GM12878 (cell line): Measurements from ENCODE around the gene TMEM252. TPM values are rescaled to one million over a fixed set of nuclear protein-coding genes. Genes with fewer than 3 reads are reported as not detected.

ENCODE experiments used
- ATF7 ChIP-seq: fragments of 450-650 bp; IDR thresholded peaks from 2 replicates; pipeline ENCODE4 v1.6.1; 2016; ENCODE audit warnings: low read depth, mild to moderate bottlenecking
- BCL11A ChIP-seq: IDR thresholded peaks from 2 replicates; pipeline ENCODE4 v1.6.1; 2011; ENCODE audit warnings: low read depth, low read length
- CBX5 ChIP-seq: sonication (generic); IDR thresholded peaks from 2 replicates; pipeline ENCODE4 v1.6.1; 2016; ENCODE audit warnings: low read depth, moderate library complexity, mild to moderate bottlenecking, inconsistent platforms
- CEBPB ChIP-seq, 2 experiments: fragments of 150-350 bp in 1 of 2; IDR thresholded peaks; 2 replicates each; pipeline ENCODE4 v1.6.1; 2012 to 2014; ENCODE audit warnings: low read depth in 2 of 2, low read length in 2 of 2, borderline replicate concordance in 1 of 2, inconsistent platforms in 1 of 2
- CHD1 ChIP-seq: IDR thresholded peaks from 2 replicates; pipeline ENCODE4 v1.6.1; 2012; ENCODE audit warnings: low read depth, low read length, improper control_type of control experiment
- CHD4 ChIP-seq: fragments of 200-600 bp; sonication (generic); IDR thresholded peaks from 2 replicates; pipeline ENCODE4 v1.6.1; 2016; ENCODE audit warnings: mild to moderate bottlenecking
- E2F8 ChIP-seq: fragments of 450-650 bp; IDR thresholded peaks from 2 replicates; pipeline ENCODE4 v1.6.1; 2018; ENCODE audit warnings: mild to moderate bottlenecking, low read depth, moderate library complexity; ENCODE audit not compliant: partially characterized antibody
- EP300 ChIP-seq, 2 experiments: fragments of 150-350 bp in 1 of 2; IDR thresholded peaks; 2 replicates each; pipeline ENCODE4 v1.6.1; 2011 to 2012; ENCODE audit warnings: low read depth in 2 of 2, low read length in 2 of 2, borderline replicate concordance in 1 of 2, improper control_type of control experiment in 1 of 2, inconsistent platforms in 1 of 2; ENCODE audit not compliant: control insufficient read depth in 1 of 2
- GATAD2B ChIP-seq: fragments of 450-650 bp; conservative IDR thresholded peaks from 2 replicates; pipeline ENCODE4 v1.6.1; 2017; ENCODE audit warnings: low read depth, mild to moderate bottlenecking, moderate library complexity
- HSF1 ChIP-seq: fragments of 150-350 bp; IDR thresholded peaks from 2 replicates; pipeline ENCODE4 v1.6.1; 2014; ENCODE audit warnings: mild to moderate bottlenecking, low read depth, low read length
- IKZF1 ChIP-seq: fragments of 450-650 bp; conservative IDR thresholded peaks from 2 replicates; pipeline ENCODE4 v1.6.1; 2017; ENCODE audit warnings: antibody characterized with exemption, mild to moderate bottlenecking
- KLF5 ChIP-seq: fragments of 450-650 bp; IDR thresholded peaks from 2 replicates; pipeline ENCODE4 v1.6.1; 2014; ENCODE audit warnings: mild to moderate bottlenecking; ENCODE audit not compliant: partially characterized antibody
- NFYA ChIP-seq: IDR thresholded peaks from 2 replicates; pipeline ENCODE4 v1.6.1; 2011; ENCODE audit warnings: low read depth, mild to moderate bottlenecking, low read length, improper control_type of control experiment, borderline replicate concordance
- NR2C1 ChIP-seq: fragments of 450-650 bp; IDR thresholded peaks from 2 replicates; pipeline ENCODE4 v1.6.1; 2017; ENCODE audit warnings: antibody characterized with exemption, mild to moderate bottlenecking, moderate library complexity
- NR2C2 ChIP-seq: IDR thresholded peaks from 2 replicates; pipeline ENCODE4 v1.6.1; 2011; ENCODE audit warnings: borderline replicate concordance, low read depth; ENCODE audit not compliant: control insufficient read depth, insufficient read length
- NRF1 ChIP-seq: conservative IDR thresholded peaks from 2 replicates; pipeline ENCODE4 v1.6.1; 2011; ENCODE audit warnings: mild to moderate bottlenecking, low read depth, low read length, improper control_type of control experiment
- RAD51 ChIP-seq: fragments of 450-650 bp; IDR thresholded peaks from 2 replicates; pipeline ENCODE4 v1.6.1; 2016; ENCODE audit warnings: moderate library complexity, mild to moderate bottlenecking, inconsistent platforms
- RELA ChIP-seq: fragments of 450-650 bp; IDR thresholded peaks from 2 replicates; pipeline ENCODE4 v1.8.0; 2014; ENCODE audit warnings: borderline replicate concordance; ENCODE audit not compliant: partially characterized antibody
- RUNX3 ChIP-seq: IDR thresholded peaks from 2 replicates; pipeline ENCODE4 v1.6.1; 2012; ENCODE audit warnings: low read length, inconsistent platforms
- SMAD5 ChIP-seq: IDR thresholded peaks from 2 replicates; pipeline ENCODE4 v1.6.1; 2016; ENCODE audit warnings: antibody characterized with exemption, low read depth
- SREBF1 ChIP-seq: IDR thresholded peaks from 2 replicates; pipeline ENCODE4 v1.6.1; 2012; ENCODE audit warnings: mild to moderate bottlenecking, low read length
- SRF ChIP-seq, 2 experiments: IDR thresholded peaks; 2 replicates each; pipeline ENCODE4 v1.6.1; 2011; ENCODE audit warnings: low read depth in 2 of 2, low read length in 2 of 2, mild to moderate bottlenecking in 1 of 2, moderate library complexity in 1 of 2
- STAT1 ChIP-seq: fragments of 450-650 bp; conservative IDR thresholded peaks from 2 replicates; pipeline ENCODE4 v1.6.1; 2014; ENCODE audit warnings: antibody characterized with exemption, mild to moderate bottlenecking
- TBL1XR1 ChIP-seq: IDR thresholded peaks from 2 replicates; pipeline ENCODE4 v1.6.1; 2012; ENCODE audit warnings: low read depth, low read length, improper control_type of control experiment
- TCF3 ChIP-seq: IDR thresholded peaks from 2 replicates; pipeline ENCODE4 v1.6.1; 2012; ENCODE audit warnings: low read depth, mild to moderate bottlenecking, low read length, borderline replicate concordance; ENCODE audit not compliant: insufficient read depth
- ZNF274 ChIP-seq: IDR thresholded peaks from one replicate; pipeline ENCODE4 v1.8.0; 2011; ENCODE audit not compliant: insufficient read length, insufficient read depth
- ZZZ3 ChIP-seq: IDR thresholded peaks from 2 replicates; pipeline ENCODE4 v1.6.1; 2011; ENCODE audit warnings: low read depth; ENCODE audit not compliant: control insufficient read depth, insufficient read length
- polyA plus RNA-seq, 11 experiments: library from polyadenylated mRNA; depleted of rRNA in 4 of 11; unstranded in 6 of 11; stranded (reverse) in 5 of 11; fragments of >200 nt; fragmentation: Nextera tagmentation in 4 of 11; fragmentation: Illumina TruSeq in 1 of 11; extraction: Ambion mirVana in 4 of 11; extraction: Trizol in 1 of 11; gene quantifications; 1 replicate in 1 of 11; 2 replicates in 10 of 11; pipeline versions ENCODE4 v1.2.1 to v1.2.3, GENCODE V29; 2011 to 2016; ENCODE audit warnings: inconsistent platforms in 2 of 11, missing spikeins in 2 of 11, low read depth in 1 of 11
- total RNA-seq, 4 experiments: library from RNA; depleted of rRNA in 3 of 4; stranded (reverse); fragments of >200 nt in 3 of 4; fragmentation: Illumina TruSeq in 1 of 4; extraction: Trizol in 1 of 4; gene quantifications; 2 replicates each; pipeline versions ENCODE4 v1.2.1 to v1.2.3, GENCODE V29; 2013 to 2021

Gene TMEM252
- total and polyA plus RNA-seq, 10 of the 15 experiments (the other 5 are each of a cell fraction or from before 2014, with no cell fraction given) = not detected

- TF ChIP-seq NR2C1 (0 out of 2 replicates have a peak, but pooled peaks have one; percentile 11), RELA (no peak), KLF5 (no peak), IKZF1 (peak; percentile 86), NR2C2 (no peak), ZNF274 (no peak), RAD51 (no peak), TCF3 (no peak), E2F8 (no peak), CHD4 (no peak), EP300 (IDR thresholded peaks at IDR 0.05; ENCODE audit: borderline replicate concordance in 1 of 2, control insufficient read depth in 1 of 2, low read depth in 2 of 2, low read length in 2 of 2) (peak in 1 of 2 experiments; percentile 58), SRF (IDR thresholded peaks at IDR 0.05; ENCODE audit: low read depth in 2 of 2, low read length in 2 of 2) (peak in 1 of 2 experiments; percentile 36; a peak in 1 of 4 replicates), CEBPB (IDR thresholded peaks at IDR 0.05; ENCODE audit: borderline replicate concordance in 1 of 2, low read depth in 2 of 2, low read length in 2 of 2) (peak in 1 of 2 experiments; percentile 89; a peak in 1 of 4 replicates), SMAD5 (no peak), BCL11A (peak; percentile 73), CBX5 (no peak), ZZZ3 (no peak), HSF1 (no peak), TBL1XR1 (peak; percentile 79), CHD1 (no peak), GATAD2B (no peak), SREBF1 (no peak), STAT1 (no peak), NFYA (no peak), NRF1 (no peak), ATF7 (peak; percentile 43; the same call in 1 of the 2 replicates), RUNX3 (peak; percentile 94)
Measured at GRCh38 chr9:68577774-68578591, 37.3 kb upstream of the TMEM252 start (continued).
